Gastrocnemius medialis (tissue), 4 donors: ENCODE results near the gene HINT3.

ENCODE experiments used
- POLR2A ChIP-seq, 2 donors: fragments of 450-650 bp; IDR thresholded peaks; one replicate each; pipeline ENCODE4 v1.6.1; 2017; ENCODE audit warnings: antibody characterized with exemption in 2 of 2, mild to moderate bottlenecking in 2 of 2, moderate library complexity in 2 of 2
- TF ChIP-seq, protein P1 (sequence below), 5 experiments: fragments of 450-650 bp in 3 of 5; fragments of 200-600 bp in 2 of 5; sonication (generic) in 2 of 5; IDR thresholded peaks in 4 of 5; conservative IDR thresholded peaks in 1 of 5; 1 replicate in 4 of 5; 2 replicates in 1 of 5; pipeline ENCODE4 v1.5.1; 2016 to 2019; ENCODE audit warnings: antibody characterized with exemption in 5 of 5, mild to moderate bottlenecking in 3 of 5, moderate library complexity in 3 of 5

DNA sequence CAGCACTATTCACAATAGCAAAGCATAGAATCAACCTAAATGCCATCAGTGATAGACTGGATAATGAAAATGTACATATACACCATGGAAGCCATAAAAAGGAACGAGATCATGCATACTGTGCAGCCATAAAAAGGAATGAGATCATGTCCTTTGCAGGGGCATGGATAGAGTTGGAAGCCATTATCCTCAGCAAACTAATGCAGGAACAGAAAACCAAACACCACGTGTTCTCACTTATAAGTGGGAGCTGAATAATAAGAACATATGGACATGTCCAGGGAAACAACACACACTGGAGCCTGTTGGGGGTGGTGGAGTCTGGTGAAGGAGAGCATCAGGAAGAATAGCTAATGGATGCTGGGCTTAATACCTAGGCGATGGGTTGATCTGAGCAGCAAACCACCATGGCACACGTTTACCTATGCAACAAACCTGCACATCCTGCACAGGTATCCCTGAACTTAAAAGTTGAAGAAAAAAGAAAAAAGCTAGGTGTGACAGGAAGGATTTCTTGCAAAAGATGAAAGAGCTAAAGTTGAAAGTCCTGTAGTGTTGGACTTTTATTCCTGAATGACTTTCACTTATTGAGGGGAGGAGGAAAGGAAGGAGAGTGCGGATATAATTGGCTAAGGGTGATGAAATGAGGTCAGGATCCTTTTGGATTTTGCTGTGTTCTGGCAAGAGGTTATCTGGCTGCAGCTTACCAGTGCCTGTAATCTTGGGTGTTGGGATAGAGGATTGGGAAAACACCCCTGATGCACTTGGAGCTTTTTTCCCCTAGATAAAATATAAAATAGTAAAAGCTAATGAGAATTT, 38.3 kb downstream of the HINT3 start:
- TF ChIP-seq, protein P1, sequence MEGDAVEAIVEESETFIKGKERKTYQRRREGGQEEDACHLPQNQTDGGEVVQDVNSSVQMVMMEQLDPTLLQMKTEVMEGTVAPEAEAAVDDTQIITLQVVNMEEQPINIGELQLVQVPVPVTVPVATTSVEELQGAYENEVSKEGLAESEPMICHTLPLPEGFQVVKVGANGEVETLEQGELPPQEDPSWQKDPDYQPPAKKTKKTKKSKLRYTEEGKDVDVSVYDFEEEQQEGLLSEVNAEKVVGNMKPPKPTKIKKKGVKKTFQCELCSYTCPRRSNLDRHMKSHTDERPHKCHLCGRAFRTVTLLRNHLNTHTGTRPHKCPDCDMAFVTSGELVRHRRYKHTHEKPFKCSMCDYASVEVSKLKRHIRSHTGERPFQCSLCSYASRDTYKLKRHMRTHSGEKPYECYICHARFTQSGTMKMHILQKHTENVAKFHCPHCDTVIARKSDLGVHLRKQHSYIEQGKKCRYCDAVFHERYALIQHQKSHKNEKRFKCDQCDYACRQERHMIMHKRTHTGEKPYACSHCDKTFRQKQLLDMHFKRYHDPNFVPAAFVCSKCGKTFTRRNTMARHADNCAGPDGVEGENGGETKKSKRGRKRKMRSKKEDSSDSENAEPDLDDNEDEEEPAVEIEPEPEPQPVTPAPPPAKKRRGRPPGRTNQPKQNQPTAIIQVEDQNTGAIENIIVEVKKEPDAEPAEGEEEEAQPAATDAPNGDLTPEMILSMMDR (IDR thresholded peaks at IDR 0.05 in 4 of 5, conservative IDR thresholded peaks at IDR 0.05 in 1 of 5), result no peak
- TF ChIP-seq POLR2A (IDR thresholded peaks at IDR 0.05), result no peak
